Measurements from ENCODE around the gene METRNL. TPM values are rescaled to one million over a fixed set of nuclear protein-coding genes. Genes with fewer than 3 reads are reported as not detected.
A peak's percentile ranks its signal among the peaks of the same experiment; 100 is the strongest.

The METRNL gene
- total RNA-seq, 6 experiments from 2014 or later: 54.4 to 96.7 (median 90.9) TPM

DNA sequence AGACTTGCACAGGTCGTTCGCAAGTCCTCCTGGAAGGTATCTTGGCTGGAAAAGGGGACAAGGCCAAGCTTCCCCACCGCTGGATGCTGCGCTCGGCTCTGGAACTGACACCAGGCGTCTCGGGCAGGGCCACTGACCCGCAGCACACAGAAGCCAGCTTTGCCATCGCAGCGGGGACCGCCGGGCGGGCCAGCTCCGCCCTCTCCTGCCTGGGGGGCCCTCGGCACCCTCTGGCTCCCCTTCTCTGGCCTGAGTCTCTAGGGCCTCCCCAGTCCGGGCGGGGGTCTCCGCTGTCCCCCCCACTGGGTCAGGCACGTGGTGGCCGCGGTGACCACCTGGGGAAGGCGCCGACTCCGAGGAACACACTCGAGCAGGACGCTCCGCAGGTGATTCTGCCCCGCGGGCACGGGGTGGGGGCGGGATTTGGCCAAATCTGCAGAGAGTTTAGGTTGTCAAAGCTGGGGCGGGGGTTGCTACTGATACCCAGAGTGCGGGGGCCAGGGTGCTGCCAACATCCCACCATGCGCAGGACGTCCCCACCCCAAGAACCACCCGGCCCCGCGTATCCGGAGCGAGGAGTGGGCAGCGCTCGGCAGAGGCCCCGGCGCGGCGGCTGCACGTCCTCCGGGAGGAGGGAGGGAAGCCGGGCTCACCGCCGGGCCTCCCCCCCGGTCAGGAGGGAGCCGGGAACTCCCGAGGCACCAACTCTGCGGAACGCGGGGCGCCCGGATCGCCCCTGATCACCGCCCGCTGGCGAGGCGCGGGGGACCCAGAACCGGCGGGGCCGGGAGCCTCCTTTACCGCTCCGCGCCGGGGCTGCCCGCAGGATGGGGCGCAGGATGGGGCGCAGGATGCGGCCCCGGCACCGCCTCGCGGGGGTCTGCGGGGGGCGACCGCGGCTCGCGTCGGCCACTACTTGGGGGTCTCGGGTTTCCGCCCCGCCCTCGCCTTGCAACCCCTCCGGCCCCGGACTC is 744 bp upstream of the METRNL start:
- H3K36me3 Mint-ChIP-seq (ENCODE audit: low read depth): peaks cover 15% of the 10 kb centered on the region
- TF ChIP-seq, protein P1, sequence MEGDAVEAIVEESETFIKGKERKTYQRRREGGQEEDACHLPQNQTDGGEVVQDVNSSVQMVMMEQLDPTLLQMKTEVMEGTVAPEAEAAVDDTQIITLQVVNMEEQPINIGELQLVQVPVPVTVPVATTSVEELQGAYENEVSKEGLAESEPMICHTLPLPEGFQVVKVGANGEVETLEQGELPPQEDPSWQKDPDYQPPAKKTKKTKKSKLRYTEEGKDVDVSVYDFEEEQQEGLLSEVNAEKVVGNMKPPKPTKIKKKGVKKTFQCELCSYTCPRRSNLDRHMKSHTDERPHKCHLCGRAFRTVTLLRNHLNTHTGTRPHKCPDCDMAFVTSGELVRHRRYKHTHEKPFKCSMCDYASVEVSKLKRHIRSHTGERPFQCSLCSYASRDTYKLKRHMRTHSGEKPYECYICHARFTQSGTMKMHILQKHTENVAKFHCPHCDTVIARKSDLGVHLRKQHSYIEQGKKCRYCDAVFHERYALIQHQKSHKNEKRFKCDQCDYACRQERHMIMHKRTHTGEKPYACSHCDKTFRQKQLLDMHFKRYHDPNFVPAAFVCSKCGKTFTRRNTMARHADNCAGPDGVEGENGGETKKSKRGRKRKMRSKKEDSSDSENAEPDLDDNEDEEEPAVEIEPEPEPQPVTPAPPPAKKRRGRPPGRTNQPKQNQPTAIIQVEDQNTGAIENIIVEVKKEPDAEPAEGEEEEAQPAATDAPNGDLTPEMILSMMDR (IDR thresholded peaks at IDR 0.05): no peak; the same call in 1 of the 2 replicates
- H3K9me3 Mint-ChIP-seq: no peaks in the 10 kb centered on the region
- no peak overlapping the region for H3K27ac Mint-ChIP-seq
- DNase-seq: no peak
- H3K4me1 Mint-ChIP-seq (ENCODE audit: low read depth): peaks cover 29% of the 10 kb centered on the region
- peak overlapping the region; percentile 24; the same call in 1 of the 2 replicates for H3K4me3 Mint-ChIP-seq
- peaks cover 15% of the 10 kb centered on the region for H3K27me3 Mint-ChIP-seq (ENCODE audit: insufficient read depth)

DNA sequence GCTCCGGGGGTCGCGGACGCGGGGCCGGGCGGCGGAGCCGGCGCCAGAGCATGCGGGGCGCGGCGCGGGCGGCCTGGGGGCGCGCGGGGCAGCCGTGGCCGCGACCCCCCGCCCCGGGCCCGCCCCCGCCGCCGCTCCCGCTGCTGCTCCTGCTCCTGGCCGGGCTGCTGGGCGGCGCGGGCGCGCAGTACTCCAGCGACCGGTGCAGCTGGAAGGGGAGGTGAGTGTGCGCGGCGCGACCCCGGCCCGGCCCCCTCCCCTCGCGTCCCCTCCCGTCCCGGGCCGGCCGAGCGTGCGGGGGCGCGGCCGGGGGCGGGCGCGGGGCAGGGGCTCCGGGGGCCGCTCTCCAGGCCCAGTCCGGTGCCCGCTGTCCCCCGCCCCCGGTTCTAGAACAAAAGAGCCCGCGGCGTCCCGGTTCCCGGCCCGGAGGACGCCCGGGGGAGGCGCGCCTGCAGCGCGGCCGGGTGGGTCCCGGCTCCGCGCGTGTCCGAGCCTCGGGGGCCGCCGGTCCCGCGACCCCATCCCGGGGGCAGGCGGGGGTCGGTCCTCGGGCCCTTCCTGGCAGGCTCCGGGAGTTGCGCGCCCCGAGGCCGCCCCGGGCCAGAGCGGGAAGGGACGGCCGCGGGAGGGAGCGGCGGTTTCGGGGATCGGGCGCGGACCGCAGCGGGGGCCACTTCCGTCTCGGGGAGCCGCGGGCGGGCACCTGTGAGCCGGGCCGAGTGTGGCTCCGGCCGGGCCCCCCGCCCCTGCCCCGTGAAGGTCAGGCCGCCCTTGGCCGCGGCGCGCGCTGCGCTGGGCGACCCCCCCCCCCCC is 563 bp downstream of the METRNL start:
- no peak overlapping the region for H3K27ac Mint-ChIP-seq
- H3K4me3 Mint-ChIP-seq: no peak overlapping the region
- peaks cover 15% of the 10 kb centered on the region for H3K27me3 Mint-ChIP-seq (ENCODE audit: insufficient read depth)
- H3K9me3 Mint-ChIP-seq: no peaks in the 10 kb centered on the region
- DNase-seq: no peak
- H3K36me3 Mint-ChIP-seq (ENCODE audit: low read depth): peaks cover 15% of the 10 kb centered on the region
- peaks cover 42% of the 10 kb centered on the region for H3K4me1 Mint-ChIP-seq (ENCODE audit: low read depth)
- TF ChIP-seq, protein P1 (IDR thresholded peaks at IDR 0.05): no peak

DNA sequence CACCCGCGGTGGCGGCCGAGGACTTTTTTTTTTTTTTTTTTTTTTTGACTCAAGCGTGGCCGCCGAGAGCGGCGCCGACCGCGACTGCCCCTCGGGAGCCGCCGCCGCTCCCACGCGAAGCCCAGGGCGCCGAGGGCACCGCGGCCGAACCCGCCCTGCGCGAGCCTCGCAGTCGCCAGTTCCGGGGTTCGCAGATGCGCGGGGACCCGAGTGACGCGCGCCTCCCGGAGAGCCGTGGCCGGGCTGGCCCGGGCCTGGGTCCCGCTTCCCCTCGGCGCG is 1.1 kb downstream of the METRNL start:
- TF ChIP-seq, protein P1 (IDR thresholded peaks at IDR 0.05): no peak
- Mint-ChIP-seq H3K36me3 (ENCODE audit: low read depth) (peaks cover 15% of the 10 kb centered on the region), H3K9me3 (no peaks in the 10 kb centered on the region), H3K27ac (no peak overlapping the region), H3K4me1 (ENCODE audit: low read depth) (peaks cover 43% of the 10 kb centered on the region), H3K27me3 (ENCODE audit: insufficient read depth) (peaks cover 12% of the 10 kb centered on the region), H3K4me3 (no peak overlapping the region)
- no peak for DNase-seq

DNA sequence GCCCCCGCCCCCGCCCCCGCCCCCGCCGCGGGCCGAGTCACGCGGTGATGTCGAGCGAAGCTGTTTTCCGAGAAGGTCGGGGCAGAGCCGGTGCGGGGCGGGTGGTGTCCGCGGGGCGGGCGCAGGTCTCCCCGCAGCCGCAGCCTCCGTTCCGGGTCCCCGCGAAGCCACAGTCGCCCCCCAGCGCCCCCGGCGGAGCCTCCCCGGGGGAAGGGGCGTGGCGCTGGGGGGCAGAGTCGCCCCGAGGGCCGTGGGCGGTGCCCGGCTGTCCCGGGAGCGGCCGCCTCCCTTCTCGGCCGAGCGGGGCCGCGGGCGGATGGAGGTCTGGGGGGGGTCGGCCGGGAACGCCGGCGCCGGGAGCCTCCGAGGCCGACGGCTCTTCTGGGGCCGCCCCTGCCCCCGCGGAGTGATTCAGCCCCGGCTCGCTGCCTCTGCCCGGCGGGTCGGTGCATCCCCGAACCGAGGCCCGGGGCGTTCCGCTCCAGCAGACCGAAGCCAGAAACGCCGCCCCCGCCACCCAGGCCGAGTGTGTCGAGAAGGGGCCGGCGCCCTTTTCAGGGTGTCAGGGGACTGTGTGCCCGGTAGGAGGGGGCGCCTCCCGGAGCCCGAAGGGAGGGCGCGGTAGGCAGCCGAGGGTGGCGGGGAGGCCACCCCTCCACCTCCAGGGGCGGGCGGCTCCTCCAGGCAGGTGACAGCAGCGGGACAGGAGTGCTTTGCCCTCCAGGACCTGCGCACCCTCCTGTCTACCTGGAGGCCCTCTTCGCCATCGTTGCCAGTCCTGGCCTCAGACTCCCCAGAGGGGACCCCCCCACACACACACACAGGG is 1.7 kb downstream of the METRNL start:
- DNase-seq: no peak
- peaks cover 47% of the 10 kb centered on the region for H3K4me1 Mint-ChIP-seq (ENCODE audit: low read depth)
- H3K4me3 Mint-ChIP-seq: peak overlapping the region; percentile 90
- H3K27me3 Mint-ChIP-seq (ENCODE audit: insufficient read depth): peaks cover 11% of the 10 kb centered on the region
- H3K36me3 Mint-ChIP-seq (ENCODE audit: low read depth): peaks cover 20% of the 10 kb centered on the region
- TF ChIP-seq, protein P1 (IDR thresholded peaks at IDR 0.05): no peak
- no peaks in the 10 kb centered on the region for H3K9me3 Mint-ChIP-seq
- peak overlapping the region; percentile 97 for H3K27ac Mint-ChIP-seq

DNA sequence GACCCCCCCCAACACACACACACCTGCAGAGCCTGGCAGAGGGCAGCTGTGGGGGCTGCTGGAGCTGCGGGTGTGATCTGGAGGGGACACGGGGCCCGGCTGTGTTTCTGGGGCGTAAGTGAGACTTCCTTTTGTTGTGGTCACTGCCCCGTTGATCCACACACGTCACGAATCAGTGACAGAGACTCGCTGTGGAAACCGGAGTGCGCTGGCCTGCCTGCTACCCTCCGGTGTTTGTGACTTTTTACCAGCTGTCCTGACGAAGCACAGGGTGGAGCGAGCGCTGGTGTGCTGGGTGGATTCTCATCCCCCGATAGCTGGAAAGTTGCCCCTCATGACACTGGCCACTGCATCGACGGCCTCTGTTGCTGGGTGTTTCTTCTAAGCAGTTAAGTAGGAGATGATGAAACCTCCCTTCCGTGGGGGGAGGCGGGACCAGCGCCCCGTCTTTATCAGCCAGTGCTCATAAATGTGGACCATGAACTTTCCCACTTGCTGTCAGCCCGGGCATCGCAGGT is 2.3 kb downstream of the METRNL start:
- Mint-ChIP-seq H3K27ac (peak overlapping the region; percentile 97), H3K36me3 (ENCODE audit: low read depth) (peaks cover 26% of the 10 kb centered on the region), H3K9me3 (no peaks in the 10 kb centered on the region), H3K4me1 (ENCODE audit: low read depth) (peaks cover 54% of the 10 kb centered on the region), H3K27me3 (ENCODE audit: insufficient read depth) (peaks cover 11% of the 10 kb centered on the region), H3K4me3 (peak overlapping the region; percentile 90)
- TF ChIP-seq, protein P1 (IDR thresholded peaks at IDR 0.05): no peak
- peak; percentile 58 for DNase-seq
